ENCODE results near the gene RNASEH1.

The RNASEH1 gene

GRCh38 chr2:3545788-3546478 is 12.2 kb downstream of the RNASEH1 start:
- no peak for TF ChIP-seq ZFX (IDR thresholded peaks at IDR 0.05; ENCODE audit: borderline replicate concordance)
- TF ChIP-seq CTCF (IDR thresholded peaks at IDR 0.05), result no peak
- no peak overlapping the region for H3K27ac ChIP-seq

GRCh38 chr2:3543023-3543683 is 15.0 kb downstream of the RNASEH1 start:
- no peak overlapping the region for H3K27ac ChIP-seq

GRCh38 chr2:3542107-3542506 is 16.0 kb downstream of the RNASEH1 start:
- H3K27ac ChIP-seq, result no peak overlapping the region
- TF ChIP-seq ZFX (IDR thresholded peaks at IDR 0.05; ENCODE audit: borderline replicate concordance), result no peak
- TF ChIP-seq CTCF (IDR thresholded peaks at IDR 0.05), result no peak

More at GRCh38 chr2:3543023-3543683, 15.0 kb downstream of the RNASEH1 start:
- TF ChIP-seq ZFX (IDR thresholded peaks at IDR 0.05; ENCODE audit: borderline replicate concordance), result no peak
- TF ChIP-seq CTCF (IDR thresholded peaks at IDR 0.05), result no peak

GRCh38 chr2:3539836-3540235 is 18.3 kb downstream of the RNASEH1 start:
- no peak for TF ChIP-seq ZFX (IDR thresholded peaks at IDR 0.05; ENCODE audit: borderline replicate concordance)
- TF ChIP-seq CTCF (IDR thresholded peaks at IDR 0.05), result no peak
- no peak overlapping the region for H3K27ac ChIP-seq

GRCh38 chr2:3536682-3537632 is 21.2 kb downstream of the RNASEH1 start:
- TF ChIP-seq ZFX (IDR thresholded peaks at IDR 0.05; ENCODE audit: borderline replicate concordance) (no peak), CTCF (IDR thresholded peaks at IDR 0.05) (peak; percentile 5; the same call in 1 of the 2 replicates)
- H3K27ac ChIP-seq, result no peak overlapping the region

- TF ChIP-seq CTCF (IDR thresholded peaks at IDR 0.05), result no peak
- no peak for TF ChIP-seq ZFX (IDR thresholded peaks at IDR 0.05; ENCODE audit: borderline replicate concordance)
- no peak overlapping the region for H3K27ac ChIP-seq
Observed at GRCh38 chr2:3535794-3536681, 22.1 kb downstream of the RNASEH1 start.
